Kidney capillary endothelial cell (primary cell): ENCODE measurements around the gene GART.
"Not testable (repeated sequence)": the region's sequence is repeated elsewhere in the genome, so short reads cannot be mapped to it uniquely, and the experiment has no call there.

ENCODE experiments used
- DNase-seq: peaks from one replicate; pipeline ENCODE4 v3.0.0-alpha.2; 2018; ENCODE audit warnings: low spot score

GART gene

DNA sequence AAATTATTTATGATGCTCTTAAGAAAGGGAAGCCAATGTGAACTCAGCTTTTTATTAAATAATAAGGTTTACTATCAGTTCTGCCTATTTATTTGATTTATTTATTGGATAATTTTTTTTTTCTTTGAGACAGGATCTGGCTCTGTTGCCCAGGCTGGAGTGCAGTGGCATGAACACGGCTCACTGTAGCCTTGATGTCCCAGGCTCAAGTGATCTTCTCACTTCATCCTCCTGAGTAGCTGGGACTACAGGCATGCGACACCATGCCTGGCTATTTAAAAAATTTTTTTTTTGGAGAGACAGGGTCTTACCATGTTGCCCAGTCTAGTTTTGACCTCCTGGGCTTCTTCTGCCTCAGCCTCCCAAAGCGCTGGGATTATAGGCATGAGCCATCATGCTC, 29.4 kb downstream of the GART start:
- DNase-seq, result no peak

DNA sequence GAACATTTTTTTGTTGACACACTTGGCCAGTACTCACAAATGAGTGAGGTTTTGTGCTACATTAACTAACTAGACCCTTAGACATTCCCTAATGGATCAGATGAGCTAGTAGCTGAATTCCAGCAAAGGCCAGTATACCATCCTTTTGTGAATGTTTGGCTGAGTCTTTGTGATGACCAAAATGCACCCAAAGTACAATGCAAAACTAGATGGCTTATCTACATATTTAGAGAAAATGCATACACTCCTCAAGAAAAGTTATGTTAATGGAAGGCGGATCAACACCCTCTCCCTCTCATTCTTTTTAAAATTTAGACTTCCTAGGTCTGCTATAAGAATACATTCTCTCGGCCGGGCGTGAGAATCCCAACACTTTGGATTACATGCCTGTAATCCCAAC, 30.3 kb downstream of the GART start:
- no peak for DNase-seq

DNA sequence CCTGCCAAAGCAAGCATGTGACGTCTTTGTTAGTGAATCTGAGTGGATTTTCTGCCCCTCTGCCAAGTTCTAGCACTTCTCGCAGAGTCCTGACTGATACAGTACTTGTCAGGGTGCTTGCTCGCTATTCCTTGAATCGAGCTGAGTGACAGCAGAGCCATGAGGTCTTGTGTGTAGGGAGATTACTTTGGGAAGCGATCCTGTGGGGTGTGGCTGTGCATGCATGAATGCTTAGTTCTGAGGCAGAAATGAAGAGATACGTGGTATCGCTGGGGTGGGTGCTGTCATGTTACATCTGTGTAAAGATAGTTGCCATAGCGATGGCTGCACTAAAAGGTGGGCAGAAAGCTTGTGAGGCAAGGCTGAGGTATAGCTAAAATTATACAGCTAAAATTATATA, 31.1 kb downstream of the GART start:
- DNase-seq, result no peak

DNA sequence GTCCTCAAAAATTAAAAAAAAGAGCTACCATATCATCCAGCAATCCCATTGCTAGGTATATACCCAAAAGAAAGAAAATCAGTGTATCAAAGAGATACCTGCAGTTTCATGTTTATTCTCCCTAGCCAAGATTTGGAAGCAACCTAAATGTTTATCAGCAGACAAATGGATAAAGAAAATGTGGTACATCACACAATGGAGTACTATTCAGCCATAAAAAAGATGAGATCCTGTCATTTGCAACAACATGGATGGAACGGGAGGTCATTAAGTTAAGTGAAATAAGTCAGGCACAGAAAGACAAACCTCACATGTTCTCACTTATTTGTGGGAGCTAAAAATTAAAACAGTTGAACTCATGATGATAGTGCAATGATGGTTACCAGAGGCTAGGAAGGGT, 34.9 kb downstream of the GART start:
- DNase-seq, result not testable (repeated sequence)

DNA sequence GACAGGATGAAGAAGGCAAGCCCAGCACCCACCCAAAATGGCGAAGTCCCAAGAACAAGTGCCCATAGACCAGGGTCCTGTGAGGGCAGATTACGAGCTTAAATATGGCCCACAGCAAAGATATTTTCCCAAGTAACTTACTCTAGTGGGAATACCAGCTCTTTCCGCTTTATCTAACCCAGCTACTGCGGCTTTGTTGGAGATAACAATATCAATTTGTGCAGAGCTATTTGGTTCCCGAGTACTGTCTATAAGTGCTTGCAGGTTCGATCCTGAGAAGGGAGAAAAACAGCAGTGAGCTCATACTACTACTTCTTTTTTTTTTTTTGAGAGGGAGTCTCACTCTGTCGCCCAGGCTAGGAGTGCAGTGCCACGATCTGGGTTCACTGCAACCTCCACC, 36.1 kb downstream of the GART start:
- DNase-seq, result no peak

DNA sequence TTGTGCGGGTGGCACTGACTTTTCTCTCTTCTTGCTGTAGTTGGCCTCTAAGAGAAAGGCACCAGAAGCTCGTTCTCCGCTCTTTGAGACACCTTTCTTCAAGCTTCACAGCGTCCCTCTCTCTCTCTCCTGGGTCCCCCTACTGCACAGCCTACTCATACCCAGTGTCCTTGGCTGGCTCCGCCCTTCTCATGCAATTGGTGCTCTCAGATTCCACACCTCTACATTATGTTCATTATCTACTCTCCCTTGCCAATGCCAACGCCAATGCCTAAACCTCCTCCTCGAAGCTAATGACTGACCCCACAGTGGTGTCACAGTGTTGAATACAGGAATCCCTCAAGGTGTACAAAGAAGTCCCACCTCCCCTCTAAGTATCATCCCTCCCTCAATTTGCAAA, 45.6 kb downstream of the GART start:
- DNase-seq, result no peak

DNA sequence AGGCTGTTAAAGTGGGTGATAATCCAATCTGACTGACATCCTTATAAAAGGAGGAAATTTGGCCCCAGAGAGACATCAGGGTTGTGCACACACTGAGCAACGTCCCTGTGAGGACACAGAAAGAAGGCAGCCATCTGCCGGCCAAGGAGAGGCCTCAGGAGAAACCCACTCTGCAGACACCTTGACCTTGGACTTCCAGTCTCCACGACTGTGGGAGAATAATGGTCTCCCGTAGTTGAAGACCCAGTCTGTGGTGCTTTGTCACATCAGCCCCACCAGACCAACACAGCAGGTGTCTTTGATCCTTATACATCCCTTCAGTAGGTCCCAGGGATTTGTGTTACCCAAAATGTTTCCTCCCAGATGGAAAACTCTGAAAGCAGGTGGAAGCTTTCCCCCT, 46.2 kb downstream of the GART start:
- no peak for DNase-seq

DNA sequence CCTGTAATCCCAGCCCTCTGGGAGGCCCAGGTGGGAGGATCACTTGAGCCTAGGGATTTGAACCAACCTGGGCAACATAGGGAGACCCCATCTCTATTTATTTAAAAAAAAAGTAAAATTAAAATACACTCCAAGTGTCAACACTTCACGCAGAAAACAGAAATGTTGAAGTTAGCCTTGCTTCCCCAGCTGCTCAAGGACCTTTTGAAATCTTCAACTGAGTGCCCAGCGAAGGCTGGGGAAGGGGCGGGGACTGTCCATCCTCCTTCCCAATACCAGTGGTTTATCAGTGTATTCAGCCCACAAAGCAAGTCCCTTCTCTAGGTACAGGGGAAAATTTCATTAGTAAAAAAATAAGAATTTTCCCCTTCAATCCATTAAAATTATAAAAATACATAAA, 48.2 kb downstream of the GART start:
- no peak for DNase-seq

DNA sequence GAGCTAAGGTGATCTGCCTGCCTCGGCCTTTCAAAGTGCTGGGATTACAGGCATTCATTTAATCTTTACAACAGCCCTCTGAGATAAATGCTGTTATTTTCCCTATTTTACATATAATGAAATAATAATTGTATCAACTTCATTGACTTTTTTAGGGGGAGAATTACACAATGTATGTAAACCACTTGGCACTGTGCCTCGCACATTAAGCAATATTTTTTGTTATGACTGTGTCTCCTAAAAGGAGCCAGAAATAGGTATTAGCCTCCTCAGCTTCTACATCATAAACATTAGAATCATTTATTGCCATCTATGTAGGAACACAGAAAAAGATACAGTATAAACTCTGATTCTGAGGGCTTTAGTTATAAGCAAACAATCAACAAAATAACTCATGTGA, 49.3 kb downstream of the GART start:
- no peak for DNase-seq

DNA sequence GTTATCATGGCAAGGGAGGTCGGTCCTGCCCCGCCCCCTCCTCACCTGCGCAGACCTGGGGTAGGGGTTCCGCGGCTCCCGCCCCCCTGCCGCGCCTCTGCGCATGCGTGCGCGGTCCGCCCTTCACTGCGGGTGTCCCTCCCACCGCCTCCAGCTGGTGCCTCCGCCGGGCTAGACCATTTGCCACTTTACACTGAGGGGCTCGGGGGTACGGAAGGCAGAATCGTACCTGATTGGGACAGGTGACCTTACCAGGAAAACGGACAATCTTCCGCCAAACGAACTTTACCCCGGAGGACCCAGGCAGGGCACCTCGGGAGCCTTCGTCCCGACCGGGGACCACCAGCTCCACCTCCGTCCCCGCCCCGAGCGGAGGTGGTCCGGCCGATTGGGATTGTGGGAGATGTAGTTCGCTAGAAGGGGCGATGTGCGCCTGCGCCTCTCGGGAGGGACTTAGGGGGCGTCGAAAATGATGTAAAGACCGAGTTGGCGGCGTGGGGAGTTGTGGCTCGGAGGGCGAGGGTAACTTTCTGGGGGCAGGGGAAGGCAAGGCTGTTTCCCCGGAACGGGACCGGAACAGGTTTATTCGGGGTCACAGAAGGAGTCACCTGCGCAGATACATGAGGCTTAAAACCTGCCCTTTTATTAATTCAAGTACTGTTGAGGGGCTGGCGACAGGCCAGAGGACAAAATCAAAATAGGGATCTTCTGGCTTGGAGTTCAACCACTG, 50.4 kb downstream of the GART start, which contains the start of gene DNAJC28:
Gene DNAJC28 (minus strand): TSS at position 344 of the 730 bp plus-strand sequence. CDS start 2,323 bp downstream, outside the sequence.
- peak; percentile 84 for DNase-seq

DNA sequence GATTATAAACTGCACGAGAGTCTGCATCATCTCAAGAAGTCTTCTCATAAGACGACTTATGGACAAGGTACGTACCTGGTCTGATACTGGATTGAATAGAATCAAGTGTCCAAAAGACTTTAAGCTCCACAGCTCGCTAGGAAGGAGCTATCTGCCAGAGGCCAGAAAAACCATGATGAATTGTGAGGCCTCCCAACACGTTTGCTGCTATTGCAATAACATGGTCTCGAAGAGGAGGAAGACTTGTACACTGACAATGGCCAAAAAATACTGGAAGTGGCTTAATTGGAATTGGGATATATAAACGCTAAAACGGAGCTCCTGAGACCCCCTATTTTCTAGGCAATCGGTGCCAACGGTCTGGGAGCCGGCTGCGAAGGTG, 50.9 kb downstream of the GART start:
- no peak for DNase-seq

DNA sequence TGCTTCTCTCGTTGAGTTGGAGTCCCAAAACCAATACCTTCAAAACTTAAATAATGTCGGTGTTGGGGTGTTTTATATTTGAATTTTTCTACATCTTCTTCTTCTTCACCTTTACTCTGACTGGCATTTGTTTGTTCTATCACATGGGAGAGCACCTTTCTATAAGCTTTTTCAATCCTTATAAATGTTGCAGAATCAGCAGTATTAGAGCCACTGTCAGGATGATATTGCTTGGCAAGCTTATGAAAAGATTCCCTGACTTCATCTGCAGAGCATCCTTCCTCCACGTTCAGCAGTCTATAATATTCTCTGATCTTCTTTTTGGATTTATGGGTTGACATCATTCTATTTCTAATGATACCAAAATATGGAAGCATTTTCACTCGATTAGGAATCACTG, 53.0 kb downstream of the GART start:
- no peak for DNase-seq

DNA sequence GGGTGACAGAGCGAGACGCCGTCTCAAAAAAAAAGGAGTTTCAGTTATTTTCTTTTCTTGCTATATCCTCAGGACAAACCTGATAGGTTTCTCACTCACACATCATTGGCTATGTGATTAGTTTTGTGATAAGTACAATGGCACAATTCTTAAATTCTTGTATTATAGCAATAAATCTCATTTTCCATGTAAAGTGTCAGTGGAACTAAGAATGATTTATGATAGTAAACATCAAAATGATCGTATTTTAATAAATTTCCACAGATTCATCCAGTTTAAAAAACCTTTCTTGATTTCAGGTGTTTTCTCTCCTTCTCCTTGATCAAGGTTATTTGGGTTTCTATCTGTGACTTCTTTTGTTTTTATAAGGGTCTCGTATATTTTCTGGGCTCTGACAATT, 53.9 kb downstream of the GART start:
- DNase-seq, result no peak

DNA sequence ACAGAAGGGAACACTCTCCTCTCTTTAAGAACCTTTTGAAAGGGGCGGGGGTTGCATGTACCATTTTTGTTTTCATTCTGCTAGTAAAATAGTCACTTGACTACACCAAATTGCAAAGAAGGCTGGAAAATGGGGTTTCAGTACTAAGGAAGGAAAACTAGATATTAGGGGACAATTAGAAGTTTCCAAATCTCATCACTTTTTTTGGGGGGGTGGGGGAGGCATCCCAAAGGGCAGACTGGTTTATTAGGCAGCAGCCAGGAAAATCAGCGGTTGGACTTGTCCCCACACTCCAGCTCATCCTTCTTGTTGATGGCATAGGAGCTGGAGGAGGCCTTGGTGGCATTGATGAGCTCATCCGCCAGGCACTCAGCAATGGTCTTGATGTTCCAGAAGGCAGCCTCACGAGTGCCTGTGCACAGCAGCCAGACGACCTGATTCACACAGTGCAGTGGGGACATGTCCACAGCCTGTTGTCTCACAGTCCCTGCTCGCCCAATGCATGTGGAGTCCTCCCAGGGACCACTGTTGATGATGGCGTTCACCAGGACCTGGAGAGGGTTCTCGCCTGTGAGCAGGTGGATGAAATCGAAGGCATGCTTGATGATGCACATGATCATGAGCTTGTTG, 60.5 kb downstream of the GART start:
- no peak for DNase-seq

DNA sequence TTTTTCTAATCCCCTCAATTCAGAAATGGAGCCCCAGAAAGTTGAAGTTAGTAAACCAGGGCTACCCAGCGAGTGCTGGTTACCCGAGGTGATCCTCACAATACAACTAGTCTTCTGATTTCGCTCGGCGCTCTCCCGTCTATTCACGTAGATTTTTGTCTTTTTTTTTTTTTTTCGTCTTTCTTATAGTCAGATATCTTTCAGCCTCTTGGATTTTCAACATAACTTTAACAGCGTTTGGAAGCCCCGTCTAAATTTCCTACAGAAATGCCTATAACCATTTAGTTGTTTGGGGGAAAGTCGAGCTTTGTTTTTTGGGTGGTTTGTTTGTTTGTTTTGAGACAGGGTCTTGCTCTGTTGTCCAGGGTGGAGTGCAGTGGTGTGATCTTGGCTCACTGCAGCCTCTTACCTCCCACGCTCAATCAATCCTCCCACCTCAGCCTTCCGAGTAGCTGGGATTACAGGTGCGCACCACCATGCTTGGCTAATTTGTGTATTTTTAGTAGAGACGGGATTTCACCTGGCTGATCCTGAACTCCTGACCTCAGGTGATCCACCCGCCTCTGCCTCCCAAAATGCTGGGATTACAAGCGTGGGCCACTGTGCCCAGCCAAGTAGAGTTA, 61.3 kb downstream of the GART start:
- DNase-seq, result no peak

DNA sequence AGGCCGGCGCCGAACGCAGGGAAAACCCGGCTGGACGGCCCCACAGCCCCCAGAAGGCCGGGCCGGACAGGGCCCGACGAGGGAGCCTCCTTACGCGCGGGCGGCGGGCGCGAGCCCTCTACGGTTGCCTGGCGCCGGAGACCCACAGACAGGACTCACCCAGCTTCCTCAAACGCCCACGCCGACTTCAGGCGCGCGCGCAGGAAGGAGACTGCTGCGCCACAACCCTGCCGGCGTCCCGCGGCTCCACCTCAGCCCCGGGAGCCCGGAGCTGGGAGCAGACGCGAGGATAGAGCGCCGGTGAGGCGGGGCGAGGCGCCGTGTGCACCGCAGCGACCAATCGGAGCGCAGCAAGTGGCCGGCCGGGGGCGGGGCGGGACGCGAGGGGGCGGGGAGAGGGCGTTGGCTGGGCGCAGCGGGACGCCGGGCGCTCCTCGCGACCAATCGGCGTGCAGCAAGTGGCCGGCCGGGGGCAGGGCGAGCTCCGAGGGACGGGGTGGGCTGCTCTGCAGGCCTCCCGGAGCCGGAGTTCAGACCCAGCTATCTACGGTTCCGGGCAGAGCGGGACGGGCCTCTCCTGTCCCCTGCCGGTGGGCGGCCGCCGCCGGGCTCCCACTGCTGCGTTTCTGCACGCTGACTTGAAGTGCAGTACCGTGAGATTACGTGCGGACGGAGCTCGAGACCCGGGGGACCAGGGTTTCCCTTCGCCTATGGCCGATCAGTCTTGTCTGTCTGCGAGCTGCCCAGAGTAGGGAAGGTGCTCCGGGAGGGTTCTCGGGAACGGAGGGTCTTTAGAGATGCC, 62.0 kb downstream of the GART start, which contains the start of gene TMEM50B:
Gene TMEM50B (minus strand): TSS at position 296 of the 802 bp plus-strand sequence. CDS start 11,089 bp downstream, outside the sequence.
- DNase-seq, result peak; percentile 93

DNA sequence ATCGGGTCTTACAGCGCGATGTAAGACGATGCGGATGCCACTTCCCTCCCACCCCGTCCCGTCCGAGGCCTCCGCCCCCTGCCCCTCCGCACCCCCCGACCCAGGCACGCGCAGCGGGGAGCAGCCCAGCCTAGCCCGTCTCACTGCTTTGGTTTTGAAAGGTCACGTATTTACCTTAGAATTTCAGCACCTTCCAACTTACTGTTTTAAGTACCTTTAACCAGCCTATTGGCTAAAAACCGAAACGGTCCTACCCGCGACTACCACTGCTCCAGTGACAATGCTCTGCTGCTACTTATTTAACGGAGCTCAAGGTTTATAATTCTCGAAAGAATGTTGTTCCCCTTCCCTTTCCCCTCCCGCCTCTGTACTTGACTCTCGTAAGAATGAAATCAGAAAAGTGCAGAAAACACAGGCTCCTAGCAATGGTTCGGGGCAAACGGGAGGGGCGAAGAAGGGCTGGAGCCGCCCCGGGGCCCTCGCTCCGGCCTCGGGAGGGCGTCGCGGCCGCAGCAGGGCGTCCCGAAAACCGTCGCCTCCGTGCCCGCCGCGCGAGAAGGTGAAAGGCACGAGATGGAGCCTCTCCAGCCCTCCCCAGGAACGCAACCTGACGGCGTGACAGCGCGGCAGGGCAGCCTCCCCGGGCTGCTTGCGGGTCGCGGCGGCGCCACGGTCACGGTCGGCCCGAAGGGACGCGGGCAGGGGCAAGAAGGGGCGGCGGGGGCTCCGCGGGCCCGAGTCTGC, 62.8 kb downstream of the GART start:
- DNase-seq, result peak; percentile 26

DNA sequence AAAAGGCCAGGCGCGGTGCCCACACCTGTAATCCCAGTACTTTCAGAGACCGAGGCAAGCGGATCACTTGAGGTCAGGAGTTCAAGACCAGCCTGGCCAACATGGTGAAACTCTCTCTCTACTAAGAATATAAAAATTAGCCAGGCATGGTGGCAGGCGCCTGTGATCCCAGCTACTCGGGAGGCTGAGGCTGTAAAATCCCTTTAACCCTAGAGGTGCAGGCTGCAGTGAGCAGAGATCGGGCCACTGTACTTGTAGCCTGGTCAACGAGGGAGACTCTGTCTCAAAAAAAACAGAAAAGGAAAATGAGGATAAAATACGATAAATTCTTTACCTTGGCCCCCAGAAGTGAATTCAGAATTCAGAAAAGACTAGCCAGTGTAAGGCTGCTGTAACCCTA, 63.7 kb downstream of the GART start:
- no peak for DNase-seq

DNA sequence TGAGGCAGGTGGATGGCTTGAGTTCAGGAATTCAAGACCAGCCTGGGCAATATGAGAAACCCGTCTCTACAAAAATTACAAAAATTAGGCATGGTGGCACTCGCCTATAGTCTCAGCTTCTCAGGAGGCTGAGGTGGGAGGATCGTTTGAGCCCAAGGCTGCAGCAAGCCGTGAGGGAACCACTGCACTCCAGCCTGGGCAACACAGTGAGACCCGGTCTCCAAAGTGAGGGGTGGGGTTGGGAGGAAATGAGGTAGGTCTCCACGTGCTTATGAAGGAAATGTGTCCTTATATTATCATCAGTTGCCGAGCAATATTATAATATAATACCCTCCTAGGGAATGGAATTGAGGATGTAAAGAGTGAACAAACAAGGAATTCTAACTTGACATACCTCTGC, 64.9 kb downstream of the GART start:
- DNase-seq, result no peak

DNA sequence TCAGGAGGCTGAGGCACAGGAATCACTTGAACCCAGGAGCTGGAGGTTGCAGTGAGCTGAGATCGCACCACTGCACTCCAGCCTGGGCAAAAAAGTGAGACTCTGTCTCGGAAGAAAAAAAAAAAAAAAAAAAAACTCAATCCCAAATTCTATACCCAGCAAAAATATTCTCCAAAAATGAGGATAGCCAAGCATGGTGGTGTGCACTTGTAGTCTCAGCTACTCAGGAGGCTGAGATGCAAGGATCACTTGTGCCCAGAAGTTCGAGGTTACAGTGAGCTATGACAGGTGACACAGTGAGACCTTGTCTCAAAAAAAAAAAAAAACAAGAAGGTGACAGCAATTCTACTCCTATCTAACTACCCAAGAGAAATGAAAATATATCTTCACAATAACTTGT, 68.6 kb downstream of the GART start:
- no peak for DNase-seq

DNA sequence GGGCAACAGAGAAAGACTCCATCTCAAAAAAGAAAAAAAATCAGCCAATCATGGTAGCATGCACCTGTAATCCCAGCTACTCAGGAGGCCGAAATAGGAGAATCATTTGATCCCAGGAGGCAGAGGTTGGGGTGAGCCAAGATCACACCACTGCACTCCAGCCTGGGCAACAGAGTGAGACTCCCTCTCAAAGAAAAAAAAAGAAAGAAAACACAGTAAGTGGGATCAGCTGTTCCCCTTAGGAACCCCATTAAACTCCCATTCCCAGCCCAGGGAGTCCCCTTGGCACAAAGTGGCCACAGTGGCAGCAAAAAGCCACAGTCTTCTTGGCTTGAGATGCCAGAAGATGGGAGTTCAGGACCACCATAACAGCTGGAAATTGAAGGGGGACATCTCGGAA, 71.2 kb downstream of the GART start:
- DNase-seq, result no peak

DNA sequence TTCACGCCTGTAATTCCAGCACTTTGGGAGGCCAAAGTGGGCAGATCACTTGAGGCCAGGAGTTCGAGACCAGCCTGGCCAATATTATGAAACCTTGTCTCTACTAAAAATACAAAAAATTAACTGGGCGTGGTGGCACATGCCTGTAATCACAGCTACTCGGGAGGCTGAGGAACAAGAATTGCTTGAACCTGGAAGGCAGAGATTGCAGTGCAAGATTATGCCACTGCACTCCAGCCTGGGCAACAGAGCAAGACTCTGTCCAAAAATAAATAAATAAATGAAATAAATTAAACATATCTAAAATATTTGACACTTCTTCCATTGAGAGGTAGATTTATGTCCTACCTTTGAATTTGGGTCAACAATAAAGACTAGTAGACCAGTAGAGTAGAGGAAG, 72.7 kb downstream of the GART start:
- not testable (repeated sequence) for DNase-seq
